GM12801 (cell line): ENCODE results near the gene KIF18A.

Experiments used
- CTCF ChIP-seq: IDR thresholded peaks from one replicate; pipeline ENCODE4 v1.5.1; 2011; ENCODE audit warnings: control low read depth; ENCODE audit not compliant: insufficient read length; ENCODE audit errors: extremely low read depth

Gene KIF18A

GRCh38 chr11:28105869-28106268, 2.1 kb downstream of the KIF18A start:
- TF ChIP-seq CTCF: no peak

- no peak for TF ChIP-seq CTCF
Measured at GRCh38 chr11:28104984-28105383, 3.0 kb downstream of the KIF18A start.

GRCh38 chr11:28104425-28104824, 3.5 kb downstream of the KIF18A start:
- TF ChIP-seq CTCF: no peak

- no peak for TF ChIP-seq CTCF
Measured at GRCh38 chr11:28100665-28101064, 7.3 kb downstream of the KIF18A start.

GRCh38 chr11:28099715-28100114, 8.2 kb downstream of the KIF18A start:
- TF ChIP-seq CTCF: no peak

- TF ChIP-seq CTCF: no peak
Measured at GRCh38 chr11:28098257-28098656, 9.7 kb downstream of the KIF18A start.

- no peak for TF ChIP-seq CTCF
Measured at GRCh38 chr11:28092786-28093185, 15.2 kb downstream of the KIF18A start.
